HG03457 (cell line): ENCODE measurements around the gene NFIC.

Source experiments
- ATAC-seq: cut with Tn5 transposase; IDR thresholded peaks from one replicate; pipeline ENCODE4 v1.9.1; 2021; ENCODE audit warnings: moderate number of reproducible peaks; ENCODE audit not compliant: unreplicated experiment

NFIC gene

DNA sequence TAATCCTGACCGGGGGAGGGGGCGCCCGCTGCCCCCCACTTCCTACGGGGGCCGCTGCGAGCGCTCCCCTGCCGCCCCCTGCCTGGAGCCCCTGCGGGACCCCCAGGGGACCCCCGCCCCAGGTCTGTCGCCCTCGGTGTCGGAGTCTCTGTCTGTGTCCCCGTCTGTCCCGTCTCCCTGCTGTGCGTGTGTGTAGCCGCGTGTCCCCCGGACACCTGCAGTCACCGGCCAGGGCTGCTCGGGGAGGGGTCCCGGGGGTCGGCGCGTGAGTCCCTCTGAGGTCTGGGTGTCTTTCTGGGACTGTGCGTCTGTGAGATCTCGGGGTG, 7.7 kb upstream of the NFIC start:
- ATAC-seq, result no peak

DNA sequence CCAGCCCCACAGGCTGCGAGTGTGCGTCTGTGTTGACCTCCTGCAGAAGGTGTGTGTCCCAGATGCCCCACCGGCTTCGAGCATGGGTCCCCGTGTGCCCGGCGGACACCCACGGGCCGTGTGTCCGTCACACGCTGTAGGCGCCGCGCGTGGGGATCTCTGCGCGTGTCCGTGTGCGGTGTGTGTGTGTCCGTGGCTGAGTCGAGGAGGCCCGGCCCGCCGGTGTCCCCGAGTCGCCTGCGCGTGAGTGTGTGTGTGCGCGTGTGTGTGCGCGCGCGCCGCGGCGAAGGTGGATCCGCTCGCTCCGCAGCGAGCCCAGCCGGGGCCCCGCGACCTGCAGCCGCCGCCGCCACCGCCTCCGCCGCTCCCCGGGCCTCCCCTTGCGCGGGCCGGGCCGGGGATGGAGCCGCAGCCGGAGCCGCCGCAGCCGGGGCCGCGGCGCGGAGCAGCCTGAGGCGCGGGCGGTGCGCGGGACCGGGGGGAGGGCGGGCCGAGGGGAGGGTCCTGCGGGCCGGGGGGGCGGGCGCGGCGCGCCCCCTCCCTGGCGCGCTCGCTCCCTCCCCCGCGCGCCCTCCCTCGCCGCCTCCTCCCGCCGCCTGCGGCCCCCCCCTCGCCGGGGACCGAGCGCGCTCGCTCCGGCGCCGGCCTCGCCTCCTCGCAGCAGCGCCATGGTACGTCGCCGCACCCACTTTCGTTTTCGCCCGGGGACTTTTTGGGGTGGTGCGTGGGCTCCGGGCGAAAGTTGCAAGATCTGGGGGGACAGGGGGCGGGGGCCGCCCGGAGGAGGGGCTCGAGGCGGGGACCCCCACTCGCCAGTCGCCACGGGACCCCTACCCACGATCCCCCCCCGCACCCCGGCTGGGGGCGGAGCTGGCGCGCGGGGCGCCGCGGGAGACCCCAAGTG, 7.1 kb upstream of the NFIC start:
- ATAC-seq, result no peak

DNA sequence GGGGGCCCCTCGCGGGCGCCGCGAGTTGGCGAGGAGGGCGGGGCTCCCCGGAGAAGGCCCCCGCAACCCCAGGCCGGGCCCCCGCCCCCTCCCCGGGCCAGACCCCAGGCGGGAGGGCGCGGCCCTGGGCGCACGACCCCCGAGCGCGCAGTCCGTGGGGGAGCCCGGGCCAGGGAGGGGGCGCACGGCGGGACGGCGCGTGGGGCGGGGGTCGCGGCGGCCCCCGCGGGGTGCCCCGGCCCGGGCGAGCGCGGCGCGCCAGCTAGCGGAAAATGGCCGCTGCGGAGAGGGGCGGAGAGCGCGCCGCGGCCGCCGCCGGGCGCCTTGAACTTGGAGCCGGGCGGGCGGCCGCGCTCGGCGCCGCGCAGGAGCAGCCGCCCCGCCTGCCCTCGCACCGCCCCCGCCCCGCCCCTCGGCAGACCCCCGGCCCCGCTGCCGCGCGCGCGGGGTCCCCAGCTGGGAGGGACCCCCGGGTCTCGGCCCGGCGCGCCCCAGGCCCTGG, 6.4 kb upstream of the NFIC start:
- no peak for ATAC-seq

DNA sequence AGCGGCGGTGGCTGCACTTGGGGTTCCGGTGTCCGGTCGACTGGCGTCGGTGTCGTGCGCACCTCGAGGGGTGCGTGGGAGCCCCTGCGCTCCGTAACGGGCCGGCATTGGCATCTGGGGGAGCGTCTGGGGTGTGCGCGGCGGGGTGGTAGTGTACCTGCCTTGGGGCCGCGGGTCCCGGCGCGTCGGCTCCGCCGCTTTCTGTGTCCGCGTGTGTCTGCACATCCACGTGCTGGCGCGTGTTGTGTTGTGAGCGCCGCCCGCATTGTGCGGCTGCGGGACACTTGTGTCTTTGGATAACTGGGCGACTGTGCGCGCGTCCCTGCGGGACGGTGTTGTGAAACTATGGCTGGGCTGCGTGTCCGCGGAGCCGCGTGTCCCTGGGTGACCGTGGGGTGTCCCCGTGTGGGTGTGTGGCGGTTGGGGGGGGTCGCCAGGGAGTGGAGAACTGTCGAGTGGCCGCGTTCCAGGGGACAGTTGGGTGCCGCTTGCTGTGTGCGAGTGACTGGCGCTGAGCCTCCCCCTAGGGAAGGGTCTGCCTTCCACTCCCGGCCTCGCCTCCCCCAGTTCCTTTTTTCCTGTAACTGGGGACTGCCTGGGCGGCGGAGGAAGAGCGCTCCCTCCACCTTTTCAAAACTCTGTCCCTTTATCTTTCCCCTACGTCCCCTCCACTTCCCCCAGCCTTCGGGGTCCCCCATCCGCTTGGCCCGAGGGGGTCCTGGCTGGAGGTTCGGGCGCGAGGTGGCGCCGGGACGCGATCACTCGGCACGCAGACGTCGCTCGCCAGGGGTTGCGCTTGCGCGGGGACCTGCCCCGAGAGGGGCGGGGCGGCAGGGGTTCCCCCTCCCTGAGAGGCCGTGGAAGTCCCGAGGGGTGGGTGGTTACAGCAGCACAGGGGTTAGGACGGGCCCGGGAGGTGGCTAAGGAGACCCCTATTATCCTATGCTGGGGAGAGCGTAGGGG, 5.7 kb upstream of the NFIC start:
- no peak for ATAC-seq

DNA sequence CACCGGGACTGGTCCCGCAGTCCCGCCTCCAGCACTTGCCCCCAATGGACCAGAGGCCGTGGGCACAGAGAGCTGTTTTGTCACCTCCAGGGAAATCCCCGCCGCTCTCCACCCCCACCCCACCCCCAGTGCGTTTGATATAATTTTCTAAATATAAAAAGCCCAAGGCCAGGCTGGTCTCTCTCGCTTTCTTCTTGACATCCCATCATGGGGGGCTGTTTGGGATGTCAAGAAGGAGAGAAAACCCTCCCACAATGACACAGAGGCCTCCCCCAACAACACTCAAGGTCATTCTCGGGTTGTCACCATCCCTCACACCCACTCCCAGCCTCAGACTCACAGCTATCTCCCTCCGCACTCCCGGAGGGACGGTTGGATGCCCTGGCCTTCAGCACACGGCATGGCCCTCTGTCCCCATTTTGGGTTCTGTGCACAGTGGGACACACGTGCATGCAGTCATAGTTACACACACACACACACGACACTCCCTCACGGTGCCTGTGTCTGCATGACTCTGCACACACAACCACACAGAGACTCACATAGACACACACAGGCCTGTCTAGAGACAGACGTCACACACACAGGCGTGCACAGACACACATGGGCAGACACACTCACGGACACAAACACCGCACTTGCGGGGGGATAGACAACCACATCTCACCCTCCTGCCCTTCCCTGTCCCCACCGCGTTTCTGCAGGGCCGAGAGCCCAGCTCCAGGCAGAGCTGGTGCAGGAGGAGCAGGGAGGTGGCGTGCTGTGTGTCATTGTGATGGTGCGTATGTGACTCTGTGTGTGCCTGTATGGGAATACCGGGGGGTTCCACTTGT, 4.8 kb upstream of the NFIC start:
- ATAC-seq, result no peak

DNA sequence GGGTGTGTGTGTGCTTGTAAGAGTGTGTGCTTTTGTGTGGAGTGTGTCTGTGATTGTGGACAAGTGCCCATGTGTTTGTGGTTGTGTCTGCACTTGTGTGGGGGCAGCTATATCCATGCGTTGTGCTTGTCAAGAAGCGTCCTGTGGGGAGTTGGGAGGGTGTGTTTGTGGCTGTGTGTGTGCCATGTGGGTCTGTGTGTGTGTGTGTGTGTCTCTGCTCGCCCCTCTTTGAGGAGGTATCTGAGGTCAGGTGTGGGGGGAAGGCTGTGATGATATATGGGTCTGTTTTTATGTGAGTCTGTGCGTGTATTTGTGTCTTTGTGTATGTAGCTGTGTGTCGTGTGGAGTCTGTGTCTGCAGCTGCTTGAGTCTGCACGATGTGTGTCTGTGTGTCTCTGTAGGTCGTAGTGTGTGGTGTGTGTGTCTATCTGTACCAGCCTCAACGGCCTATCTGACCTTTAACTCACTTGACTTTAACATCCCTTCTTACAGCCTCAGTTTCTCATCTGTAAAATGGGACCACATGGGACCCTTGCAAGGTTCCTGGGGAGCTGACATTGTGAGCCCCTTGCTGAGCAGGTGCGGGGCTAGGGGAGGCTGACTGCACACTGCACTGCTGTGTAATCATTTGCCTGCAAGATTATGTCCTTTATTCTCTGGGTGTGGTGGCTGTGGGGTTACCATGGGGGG, 4.0 kb upstream of the NFIC start:
- ATAC-seq, result no peak

DNA sequence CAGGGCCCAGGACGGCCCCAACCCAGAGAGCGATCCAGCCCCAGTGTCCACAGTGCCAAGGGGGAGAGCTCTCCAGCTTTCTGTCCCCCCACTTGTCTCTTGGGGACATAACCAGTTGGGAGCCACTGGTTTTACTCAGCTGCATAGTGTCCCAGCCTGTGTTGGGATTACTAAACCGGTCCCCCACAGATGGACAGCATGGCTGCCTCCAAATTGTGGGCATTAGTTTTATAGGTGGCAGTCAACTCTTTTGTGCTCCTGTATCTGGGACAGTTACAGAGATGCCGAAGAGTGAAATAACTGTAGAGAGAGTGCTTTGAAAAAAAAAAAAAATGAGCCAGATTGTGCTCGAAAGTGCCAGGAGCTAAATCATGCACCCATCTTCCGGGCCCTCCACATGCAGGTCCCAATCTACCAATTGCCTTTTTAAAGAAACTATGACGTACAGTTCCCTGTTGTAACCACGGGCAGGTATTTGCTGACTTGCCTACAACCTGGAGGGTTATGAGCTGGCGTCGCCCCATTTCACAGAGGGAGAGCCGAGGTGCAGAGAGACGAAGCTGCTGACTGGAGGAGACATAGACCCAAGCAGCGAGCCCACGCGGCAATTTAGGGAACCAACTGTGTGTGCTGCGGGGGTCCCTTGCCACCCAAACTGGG, 2.4 kb upstream of the NFIC start:
- no peak for ATAC-seq

DNA sequence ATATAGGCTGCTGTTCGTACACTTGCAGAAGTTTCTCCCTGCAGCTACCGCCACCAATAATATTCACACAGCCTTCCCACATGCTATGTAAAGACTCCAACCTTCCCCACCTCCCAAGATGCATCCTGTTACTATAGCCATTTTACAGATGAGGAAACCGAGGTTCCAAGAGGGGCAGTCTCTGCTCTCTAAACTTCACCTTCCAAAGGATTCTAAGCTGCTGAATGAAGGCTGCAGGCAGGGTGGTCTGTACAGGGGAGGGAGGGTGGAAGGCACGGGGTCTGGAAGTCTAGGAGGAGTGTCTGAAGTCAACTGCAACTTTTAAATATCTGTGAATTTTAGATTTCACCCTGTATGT, 1.9 kb upstream of the NFIC start:
- no peak for ATAC-seq

DNA sequence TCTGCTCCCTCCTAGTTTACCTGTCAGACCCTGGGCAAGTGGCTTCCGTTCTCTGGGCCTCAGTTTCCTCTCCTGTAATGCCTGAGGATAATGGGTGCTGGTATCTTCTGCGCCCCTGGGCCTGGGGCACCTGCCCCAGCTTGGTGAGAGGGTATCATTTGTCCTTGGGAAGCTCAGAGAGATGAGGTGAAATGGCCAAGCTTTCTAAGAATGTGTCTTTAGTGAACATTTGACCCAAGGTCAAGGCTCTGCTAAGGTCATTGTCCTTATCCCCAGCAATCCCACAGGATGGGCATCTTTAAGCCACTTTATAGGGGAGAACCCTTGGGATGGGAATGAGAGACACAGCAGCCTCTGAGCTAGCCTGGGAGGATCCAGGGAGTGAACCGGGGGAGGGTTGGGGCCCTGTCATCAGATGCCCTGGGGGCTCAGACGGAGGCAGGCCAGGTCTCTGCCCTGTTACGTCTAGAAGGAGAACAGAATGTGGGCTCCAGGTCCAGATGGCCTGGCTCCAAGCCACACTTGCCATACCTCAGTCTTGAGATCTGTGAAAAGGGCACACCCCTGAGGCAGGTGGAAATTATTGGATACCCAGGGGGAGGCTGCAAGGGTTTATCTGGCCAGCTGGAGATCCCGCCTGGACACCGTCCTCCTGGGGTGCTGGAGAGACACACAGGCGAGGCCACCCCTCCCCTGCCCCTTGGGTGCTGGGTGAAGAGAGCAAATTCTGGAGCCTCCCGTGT, 1.1 kb upstream of the NFIC start:
- no peak for ATAC-seq

DNA sequence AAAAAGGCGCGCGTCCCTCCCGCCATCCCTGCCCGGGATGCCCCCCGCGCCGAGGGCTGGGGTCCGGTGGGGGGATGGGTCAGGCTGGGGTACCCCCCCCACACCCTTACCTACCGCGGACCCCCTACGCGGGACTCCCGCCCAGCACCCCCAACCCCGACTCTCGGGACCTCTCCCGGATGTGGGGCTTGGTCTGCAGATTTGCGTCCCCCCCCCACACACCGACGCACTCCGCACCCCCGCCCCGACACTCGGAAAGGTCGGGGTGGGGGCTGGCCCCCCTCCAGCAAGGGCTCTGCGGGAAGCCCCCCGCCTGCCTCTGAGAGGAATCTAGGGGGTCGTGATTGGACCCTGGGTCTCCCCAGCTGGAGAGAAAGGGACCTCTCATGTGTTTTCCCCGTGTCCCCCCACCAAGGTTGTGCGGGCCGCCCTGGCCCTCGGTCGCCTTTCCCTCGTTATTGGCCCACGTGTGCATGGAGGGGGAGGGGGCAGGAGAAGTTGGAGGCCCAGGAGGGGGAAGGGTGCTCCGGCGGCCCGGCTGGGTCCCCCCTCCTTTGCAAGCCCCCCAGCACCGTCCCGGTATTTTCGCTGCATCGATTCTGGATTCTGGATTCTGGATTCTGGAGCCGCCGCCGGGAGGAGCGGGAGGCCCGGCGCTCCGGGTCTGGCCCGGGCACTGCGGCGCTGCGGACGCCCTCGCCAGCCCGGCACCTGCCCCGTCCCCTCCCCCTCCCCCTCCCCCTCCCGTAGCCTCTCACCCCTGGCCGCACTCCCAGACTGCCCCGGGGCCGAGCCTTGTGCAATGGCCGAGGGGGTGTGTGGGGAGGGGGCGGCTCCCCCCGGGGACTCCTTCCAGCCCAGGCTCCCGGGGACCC, 607 bp downstream of the NFIC start:
- ATAC-seq, result no peak

DNA sequence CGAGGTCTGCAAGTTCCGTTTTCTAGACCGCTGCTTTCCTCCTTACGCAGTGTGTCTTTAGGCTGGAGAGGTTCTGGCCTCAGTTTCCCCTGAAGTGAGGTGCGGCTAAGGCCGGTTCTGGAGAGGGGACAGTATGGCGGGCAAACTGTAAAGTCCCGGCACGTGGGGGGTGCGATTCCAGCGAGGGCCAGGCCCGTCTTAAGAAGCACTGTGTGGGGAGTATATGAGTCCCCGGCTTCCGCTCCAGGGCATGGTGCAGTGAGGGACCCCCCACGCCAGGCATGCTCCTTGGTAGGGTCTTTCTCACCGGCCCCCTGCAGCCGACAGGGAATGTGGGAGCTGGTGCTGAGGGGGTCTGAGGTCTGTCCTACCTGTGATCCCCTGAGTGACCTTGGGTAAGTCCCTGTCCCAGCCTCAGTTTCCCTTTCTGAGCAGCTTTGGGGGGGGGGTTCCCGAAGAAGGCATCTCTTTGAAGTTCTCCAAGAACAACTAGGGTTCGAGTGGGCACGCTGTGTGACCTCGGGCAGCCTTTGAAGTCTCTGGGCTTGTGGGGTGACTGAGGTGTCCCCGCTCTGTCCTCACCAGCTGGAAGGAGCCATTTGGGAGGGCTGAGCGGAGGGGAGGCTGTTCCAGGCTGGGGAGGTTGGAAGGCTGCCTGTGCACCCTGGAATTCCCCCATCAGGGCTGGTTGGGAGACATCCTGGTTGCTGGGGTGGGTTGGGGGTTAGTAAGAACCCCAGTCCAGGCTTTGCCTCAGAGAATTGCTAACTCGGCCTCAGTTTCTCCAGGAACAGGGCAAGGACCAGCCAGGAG, 1.5 kb downstream of the NFIC start:
- ATAC-seq, result no peak

DNA sequence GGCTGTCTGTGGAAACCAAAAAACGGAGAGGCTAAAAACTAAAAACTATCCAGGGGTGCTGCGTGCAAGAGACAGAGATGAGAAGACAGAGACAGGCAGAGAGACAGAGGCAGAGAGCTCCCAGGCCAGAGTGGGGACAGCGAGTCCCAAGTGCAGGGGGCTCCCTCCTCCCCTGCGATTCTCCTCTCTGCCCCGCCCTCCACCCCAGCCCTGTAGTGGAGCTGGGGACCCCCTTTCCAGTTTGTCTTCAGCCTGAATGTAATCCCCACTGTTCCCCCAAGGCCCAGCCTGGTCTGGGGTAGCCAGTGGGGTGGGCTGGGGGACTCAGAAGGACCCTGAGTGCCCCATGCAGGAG, 2.0 kb downstream of the NFIC start:
- no peak for ATAC-seq

DNA sequence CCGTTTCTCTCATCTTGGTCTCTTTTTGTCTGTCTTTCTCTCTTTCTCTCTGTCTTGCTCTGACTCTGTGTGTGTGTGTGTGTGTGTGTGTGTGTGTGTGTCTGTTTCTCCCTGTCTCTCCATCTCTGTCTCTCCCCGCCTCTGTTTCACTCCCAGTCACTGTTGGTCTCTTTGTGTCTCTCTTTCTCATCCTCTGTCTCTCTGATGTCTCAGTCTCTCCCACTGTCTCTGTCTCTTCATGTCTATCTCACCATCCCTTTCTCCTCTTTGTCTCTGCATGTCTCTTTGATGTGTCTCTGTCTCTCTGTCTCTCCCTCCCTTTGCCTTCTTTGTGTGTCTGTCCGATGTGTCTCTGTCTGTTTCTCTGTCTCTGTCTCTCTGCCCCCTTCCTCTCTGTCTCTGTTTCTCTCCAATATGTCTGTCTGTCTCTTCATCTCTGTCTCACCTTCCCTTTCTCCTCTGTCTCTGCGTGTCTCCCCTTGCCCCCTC, 2.5 kb downstream of the NFIC start:
- ATAC-seq, result no peak

DNA sequence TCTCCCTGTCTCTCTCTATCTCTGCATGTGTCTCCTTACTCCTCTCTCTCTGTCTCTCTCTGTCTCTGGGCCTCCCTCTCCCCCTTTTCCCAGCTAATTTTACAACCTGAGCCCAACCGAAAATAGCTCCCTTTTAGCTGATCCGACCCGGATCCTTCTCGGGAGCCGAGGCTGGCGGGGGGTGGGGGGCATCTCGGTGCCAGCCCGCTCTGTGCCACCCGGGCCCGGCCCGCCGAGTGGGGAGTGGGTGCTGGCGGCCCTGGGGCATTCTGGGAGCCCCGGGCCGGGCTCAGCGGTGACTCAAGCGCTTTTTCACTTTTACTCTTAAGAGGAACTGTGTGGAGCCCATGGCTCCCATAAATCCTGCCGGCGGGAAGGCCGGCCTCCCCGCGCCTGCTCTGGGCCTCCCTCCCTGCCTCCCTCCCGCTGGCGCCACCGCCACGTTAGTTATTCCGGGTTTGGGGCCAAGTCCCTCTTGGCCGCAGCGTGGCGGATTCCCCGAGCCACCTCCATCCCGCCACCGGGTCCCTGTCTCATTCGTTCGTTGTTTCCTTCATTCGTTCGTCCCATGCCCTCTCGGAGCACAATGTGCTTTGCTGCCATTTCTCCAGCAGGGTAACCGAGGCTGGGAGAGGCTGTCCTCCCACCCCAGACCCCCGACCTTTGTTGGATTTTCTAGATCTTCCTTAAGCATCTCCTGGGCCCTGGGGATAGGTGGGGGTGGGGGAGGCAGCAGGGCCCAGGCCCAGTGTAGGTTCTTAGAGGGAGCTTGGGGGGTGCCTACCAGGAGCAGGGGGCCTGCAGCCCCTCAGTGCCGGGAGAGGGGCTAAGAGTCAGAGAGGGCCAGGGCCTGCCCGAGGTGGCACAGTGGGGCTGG, 3.2 kb downstream of the NFIC start:
- no peak for ATAC-seq

DNA sequence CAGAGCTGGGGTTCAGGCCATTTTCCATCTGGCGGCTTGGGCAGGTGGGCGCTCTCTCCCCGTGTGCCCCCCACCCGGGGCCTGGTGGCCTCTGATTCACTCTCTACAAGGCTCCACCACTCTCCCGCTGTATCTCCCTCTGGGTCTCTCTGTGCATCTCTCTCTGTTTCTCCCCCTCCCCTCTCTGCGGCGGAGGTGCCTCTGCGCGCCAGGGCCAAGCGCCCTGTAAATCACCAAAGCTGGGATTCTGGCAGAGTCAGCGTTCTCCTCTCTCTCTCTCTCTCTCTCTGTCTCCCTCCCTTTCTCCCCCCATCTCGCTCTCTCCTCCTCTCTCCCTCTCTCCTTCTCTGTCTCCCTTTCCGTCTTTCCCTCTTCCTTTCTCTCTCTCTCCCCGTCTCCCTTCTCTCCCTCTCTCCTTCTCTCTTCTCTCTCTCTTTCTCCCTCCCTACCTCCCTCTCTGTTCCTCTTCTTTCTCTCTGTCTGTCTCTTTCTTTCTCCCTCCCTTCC, 3.9 kb downstream of the NFIC start:
- no peak for ATAC-seq
